NOMO-1 treated with dmso at 0.1 percent for 144 hours (cell line): ENCODE data around the gene HOXA10.

Source experiments
- DNase-seq: peaks from one replicate; lab custom pipeline; 2025; ENCODE audit not compliant: unreplicated experiment; lab: John Stamatoyannopoulos, UW

The HOXA10 gene

DNA sequence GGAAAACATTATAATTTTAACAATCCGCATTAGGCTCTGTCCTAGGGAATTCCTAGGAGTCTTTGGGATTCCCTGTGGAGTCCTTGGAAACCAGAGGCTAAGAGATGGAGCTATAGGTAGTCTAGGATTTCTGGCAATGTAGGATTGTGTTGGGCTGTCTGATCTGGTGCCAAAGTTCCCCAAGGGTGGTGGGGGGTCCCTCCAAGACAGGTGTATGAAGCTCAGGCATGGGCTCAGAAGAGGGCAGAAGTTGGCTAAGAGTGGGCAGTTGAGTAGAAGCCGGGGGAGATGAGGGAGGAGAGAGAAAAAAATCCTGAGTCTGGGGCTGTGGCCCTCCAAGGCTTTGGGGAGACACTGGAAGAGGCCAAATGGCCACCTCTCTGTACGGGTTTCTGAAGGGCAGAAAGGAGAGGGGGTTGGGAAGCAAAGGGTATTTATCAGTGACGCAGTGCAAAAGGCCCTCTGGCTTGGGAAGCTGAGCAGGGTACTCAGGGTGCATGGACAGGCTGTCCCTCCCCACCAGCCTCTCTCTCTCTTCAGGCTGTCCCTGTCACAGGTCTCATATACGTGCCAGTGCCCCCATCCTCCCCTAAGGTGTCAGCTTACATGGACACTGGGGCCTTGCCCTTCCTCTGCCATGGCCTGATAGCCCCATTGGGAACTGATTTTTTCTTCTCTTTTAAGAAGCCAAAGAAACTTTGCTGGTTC is 27.5 kb downstream of the HOXA10 start:
- no peak for DNase-seq

GRCh38 chr7:27145914-27146412 is 28.2 kb downstream of the HOXA10 start:
- DNase-seq = no peak

GRCh38 chr7:27145165-27145913 is 28.8 kb downstream of the HOXA10 start:
- no peak for DNase-seq

- no peak for DNase-seq
Measured at GRCh38 chr7:27144781-27145164, 29.3 kb downstream of the HOXA10 start.

GRCh38 chr7:27143950-27144780 is 30.0 kb downstream of the HOXA10 start:
- DNase-seq = no peak

GRCh38 chr7:27143023-27143949 is 30.8 kb downstream of the HOXA10 start, which contains the start of gene HOXA5:
Gene HOXA5 (minus strand): TSS chr7:27143681. CDS start chr7:27143607, 74 bp downstream.
- DNase-seq = no peak

DNA sequence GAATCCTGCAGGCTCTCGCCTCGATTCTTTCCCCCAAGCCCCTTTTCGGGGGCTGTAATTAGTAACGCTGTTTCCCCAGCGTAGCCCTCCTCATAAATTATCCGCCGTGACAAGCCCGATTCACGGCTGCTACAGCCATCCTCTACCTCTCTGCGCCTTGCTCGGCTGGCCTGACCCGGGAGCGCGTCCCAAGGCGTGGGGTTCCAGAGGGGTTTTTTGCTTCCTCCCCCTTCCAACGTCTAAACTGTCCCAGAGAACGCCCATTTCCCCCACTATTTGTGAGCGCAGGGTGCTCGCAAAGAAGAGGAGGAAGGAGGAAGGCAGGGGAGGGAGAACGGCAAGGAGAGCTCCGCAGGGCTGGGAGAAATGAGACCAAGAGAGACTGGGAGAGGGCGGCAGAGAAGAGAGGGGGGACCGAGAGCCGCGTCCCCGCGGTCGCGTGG is 31.5 kb downstream of the HOXA10 start:
- DNase-seq = no peak

GRCh38 chr7:27141923-27142579 is 32.1 kb downstream of the HOXA10 start:
- DNase-seq = no peak

- no peak for DNase-seq
Measured at GRCh38 chr7:27141137-27141922, 32.8 kb downstream of the HOXA10 start.

- DNase-seq = no peak
Measured at GRCh38 chr7:27140126-27140857, 33.8 kb downstream of the HOXA10 start.

- no peak for DNase-seq
Measured at GRCh38 chr7:27139334-27140125, 34.6 kb downstream of the HOXA10 start.

- DNase-seq = no peak
Measured at GRCh38 chr7:27138985-27139333, 35.2 kb downstream of the HOXA10 start.

- no peak for DNase-seq
Measured at GRCh38 chr7:27138472-27138871, 35.6 kb downstream of the HOXA10 start.

DNA sequence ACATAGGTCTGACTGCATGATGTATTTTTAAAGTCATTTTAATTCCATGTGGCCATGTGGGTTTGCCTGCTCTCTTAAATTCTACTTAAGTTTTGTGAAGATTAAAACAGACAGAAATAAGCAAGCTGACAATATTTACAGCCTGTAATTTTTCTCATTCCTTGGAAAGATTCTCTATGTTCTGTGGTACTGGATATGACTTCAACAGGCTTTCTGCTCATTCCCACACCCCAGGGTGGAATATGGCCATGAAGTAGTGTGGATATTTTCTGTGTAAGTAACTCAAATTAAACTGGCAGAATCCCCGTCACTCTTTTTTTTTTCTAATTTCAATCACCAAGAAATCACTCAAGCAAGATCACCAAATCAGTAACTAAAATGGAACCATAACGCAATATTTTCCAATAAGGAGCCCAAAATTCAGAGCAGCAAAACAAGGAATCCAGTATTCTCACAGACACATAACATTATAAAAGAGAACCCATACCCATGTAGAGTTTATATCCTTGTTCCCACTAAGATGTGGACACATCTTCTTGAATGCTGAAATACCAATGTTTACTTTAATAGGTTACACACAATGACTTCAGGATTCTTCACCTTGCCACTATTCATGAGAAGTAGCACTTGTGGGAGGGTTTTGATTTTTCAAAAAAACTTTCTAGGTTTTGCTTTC is 36.3 kb downstream of the HOXA10 start:
- no peak for DNase-seq

DNA sequence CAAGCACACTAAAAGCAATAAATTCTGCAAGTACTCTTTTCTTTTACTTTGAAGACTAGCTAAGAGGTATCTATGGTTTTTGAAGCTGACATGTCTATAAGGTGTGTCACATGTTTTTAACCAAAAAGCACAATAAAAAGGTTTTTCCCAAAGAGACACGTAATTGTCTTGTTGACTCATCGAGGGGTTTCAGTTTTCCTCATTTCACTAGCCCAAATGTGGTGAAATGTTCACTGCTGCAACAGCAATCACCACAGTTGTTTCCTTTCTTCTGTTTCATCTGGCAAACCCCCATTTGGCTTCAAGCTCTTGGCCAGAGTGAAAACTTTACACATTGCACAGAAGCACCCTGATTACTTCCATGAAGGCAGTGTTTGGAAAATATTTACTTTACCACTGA is 39.7 kb downstream of the HOXA10 start:
- DNase-seq = no peak

GRCh38 chr7:27133409-27134231 is 40.5 kb downstream of the HOXA10 start:
- DNase-seq = no peak
